ENCODE measurements around the gene TUBA4A. TPM values are rescaled to one million over a fixed set of nuclear protein-coding genes. Genes with fewer than 3 reads are reported as not detected.
"Not testable (repeated sequence)": the region's sequence is repeated elsewhere in the genome, so short reads cannot be mapped to it uniquely, and the experiment has no call there.

The TUBA4A gene
- total RNA-seq, 1 donor from 2014 or later, result 35.0 TPM

DNA sequence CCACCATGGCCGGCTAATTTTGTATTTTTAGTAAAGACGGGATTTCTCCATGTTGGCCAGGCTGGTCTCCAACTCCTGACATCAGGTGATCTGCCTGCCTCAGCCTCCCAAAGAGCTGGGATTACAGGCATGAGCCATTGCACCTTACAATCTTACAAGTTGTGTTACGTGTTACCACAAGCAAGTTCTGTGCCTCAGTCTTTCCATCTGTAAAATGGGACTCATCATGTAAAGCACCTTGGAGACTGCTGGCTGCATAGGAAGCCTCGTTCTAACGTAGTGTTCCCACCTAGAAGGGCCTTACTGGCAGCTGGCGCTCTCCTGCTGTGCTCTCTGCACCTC, 35.4 kb upstream of the TUBA4A start:
- no peak for DNase-seq
- H3K27me3 ChIP-seq (ENCODE audit: low read depth), result no peaks in the 10 kb centered on the region
- peaks cover 22% of the 10 kb centered on the region for H3K36me3 ChIP-seq
- no peak overlapping the region for H3K27ac ChIP-seq
- TF ChIP-seq, protein P1, sequence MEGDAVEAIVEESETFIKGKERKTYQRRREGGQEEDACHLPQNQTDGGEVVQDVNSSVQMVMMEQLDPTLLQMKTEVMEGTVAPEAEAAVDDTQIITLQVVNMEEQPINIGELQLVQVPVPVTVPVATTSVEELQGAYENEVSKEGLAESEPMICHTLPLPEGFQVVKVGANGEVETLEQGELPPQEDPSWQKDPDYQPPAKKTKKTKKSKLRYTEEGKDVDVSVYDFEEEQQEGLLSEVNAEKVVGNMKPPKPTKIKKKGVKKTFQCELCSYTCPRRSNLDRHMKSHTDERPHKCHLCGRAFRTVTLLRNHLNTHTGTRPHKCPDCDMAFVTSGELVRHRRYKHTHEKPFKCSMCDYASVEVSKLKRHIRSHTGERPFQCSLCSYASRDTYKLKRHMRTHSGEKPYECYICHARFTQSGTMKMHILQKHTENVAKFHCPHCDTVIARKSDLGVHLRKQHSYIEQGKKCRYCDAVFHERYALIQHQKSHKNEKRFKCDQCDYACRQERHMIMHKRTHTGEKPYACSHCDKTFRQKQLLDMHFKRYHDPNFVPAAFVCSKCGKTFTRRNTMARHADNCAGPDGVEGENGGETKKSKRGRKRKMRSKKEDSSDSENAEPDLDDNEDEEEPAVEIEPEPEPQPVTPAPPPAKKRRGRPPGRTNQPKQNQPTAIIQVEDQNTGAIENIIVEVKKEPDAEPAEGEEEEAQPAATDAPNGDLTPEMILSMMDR (IDR thresholded peaks at IDR 0.05), result no peak
- H3K4me1 ChIP-seq, result peaks cover 10% of the 10 kb centered on the region
- intact Hi-C loops (cut with DNase I), result no loop called here
- ATAC-seq, result no peak
- no peak overlapping the region for H3K4me3 ChIP-seq
- H3K9me3 ChIP-seq, result no peaks in the 10 kb centered on the region

DNA sequence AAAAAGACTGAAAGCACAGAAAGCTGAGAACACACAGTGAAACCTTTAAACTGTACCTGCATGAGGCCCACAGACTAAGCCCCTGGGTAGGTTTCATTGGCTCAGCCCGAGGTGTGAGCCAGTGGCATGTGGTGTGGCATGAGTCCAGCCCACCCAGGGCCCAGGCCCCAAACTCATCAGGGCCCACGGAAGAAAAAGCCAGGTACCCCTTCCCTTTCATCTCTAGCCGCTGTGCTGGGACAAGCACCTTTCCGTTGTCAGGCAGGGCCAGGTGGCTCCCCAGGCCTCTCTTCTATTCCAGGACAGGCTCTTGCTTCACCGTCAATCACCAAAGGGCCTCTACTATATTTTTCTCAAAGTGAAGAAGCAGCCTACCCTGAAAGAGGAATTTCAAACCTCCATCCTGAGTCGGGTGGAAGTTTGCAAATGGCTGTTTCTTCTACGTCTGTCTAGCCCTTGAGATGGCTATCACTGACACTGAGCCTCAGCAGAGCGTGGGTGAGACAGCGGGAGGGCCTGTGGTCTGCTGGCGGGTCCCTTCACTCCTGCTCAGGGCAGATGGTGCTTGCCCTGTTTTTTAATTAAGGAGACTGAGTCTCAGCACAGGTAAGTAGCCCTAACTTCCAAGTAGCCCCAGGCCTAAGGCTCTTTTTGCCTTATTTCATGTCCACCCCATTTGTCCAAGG, 34.0 kb upstream of the TUBA4A start:
- Histone ChIP-seq H3K9me3 (no peaks in the 10 kb centered on the region), H3K27me3 (ENCODE audit: low read depth) (no peaks in the 10 kb centered on the region), H3K27ac (no peak overlapping the region), H3K4me1 (peaks cover 7% of the 10 kb centered on the region), H3K36me3 (peaks cover 37% of the 10 kb centered on the region), H3K4me3 (no peak overlapping the region)
- no peak for DNase-seq
- intact Hi-C loops (cut with DNase I), result no loop called here
- TF ChIP-seq, protein P1 (IDR thresholded peaks at IDR 0.05), result no peak
- ATAC-seq, result no peak

DNA sequence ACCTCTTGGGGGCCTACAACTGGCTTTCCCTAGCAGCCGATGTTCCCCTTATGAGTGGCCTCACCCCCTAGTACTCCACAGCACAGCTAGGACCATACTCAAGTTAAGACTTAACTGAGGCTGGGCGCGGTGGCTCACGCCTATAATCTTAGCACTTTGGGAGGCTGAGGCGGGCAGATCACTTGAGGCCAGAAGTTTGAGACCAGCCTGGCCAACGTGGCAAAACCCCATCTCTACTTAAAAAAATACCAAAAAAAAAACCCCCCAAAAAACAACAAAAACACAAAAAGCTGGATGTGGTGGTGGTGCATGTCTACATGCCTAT, 33.4 kb upstream of the TUBA4A start:
- ATAC-seq; H3K9me3 ChIP-seq; H3K4me3 ChIP-seq; H3K27ac ChIP-seq; H3K27me3 ChIP-seq (ENCODE audit: low read depth); H3K4me1 ChIP-seq; intact Hi-C loops (cut with DNase I); DNase-seq: not testable (repeated sequence)
- peaks cover 43% of the 10 kb centered on the region for H3K36me3 ChIP-seq

DNA sequence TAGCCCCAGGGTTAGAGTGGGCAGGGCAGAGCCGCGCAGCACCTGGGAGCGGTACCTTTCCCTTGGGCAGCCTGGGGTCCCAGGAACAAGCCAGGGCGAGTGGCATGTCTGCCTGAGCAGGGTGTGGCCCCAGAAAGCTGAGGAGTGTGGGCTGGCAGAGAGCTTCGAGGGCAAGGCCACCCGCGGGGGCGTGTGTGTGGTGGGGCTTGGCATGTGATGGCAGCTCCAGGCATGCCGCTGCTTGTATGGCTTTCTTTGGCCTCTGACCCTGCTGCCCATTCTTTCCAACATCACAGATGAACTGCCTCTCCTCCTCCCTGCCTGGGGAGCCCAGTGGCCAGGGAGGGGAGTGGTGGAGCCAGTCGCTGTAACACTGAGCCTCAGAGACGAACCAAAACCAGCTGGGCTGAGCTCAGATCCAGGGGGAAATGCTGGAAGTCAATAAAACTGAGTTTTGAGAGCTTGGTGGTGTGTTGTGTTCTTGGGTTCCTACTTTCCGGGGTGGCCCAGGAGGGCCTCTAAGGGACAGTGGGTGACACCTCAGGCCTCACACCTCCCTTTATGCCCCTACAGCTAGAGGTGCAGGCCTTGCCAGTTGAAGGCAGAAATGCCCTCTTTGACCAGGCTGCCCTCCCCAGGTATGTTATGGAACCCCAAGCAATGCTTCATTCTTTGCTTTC, 32.9 kb upstream of the TUBA4A start:
- Histone ChIP-seq H3K36me3 (peaks cover 48% of the 10 kb centered on the region), H3K4me1 (peaks cover 7% of the 10 kb centered on the region), H3K27ac (no peak overlapping the region), H3K9me3 (no peaks in the 10 kb centered on the region), H3K4me3 (no peak overlapping the region), H3K27me3 (ENCODE audit: low read depth) (no peaks in the 10 kb centered on the region)
- DNase-seq (no peak), ATAC-seq (peak in 1 of 2 donors; percentile 8)
- intact Hi-C loops (cut with DNase I), result no loop called here
- TF ChIP-seq, protein P1 (IDR thresholded peaks at IDR 0.05), result no peak

DNA sequence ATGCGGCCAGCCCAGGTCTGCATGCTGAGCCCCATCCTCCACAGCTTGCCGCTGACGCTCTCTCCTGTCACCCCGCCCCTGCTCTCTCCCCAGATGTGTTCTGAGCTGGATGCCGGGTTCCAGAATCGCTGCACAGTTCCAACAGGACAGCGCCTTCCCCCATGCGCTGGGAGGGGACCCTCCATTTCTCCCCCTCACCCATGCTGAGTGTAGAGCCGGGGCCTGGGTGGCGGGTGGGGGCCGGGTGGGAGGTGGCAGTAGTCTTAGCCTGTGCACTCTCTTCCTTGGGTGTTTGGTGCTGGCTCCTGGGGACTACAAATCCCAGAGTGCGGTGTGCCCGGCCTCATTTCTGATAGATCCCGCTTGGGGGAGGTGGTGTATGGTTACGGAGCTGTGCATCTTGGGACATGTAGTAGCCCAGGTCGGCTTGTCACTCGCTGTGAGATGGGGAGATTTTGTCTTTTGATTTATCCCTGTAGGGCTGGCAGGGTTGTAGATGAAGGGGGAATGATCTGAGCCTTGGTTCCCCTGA, 32.2 kb upstream of the TUBA4A start:
- H3K36me3 ChIP-seq, result peaks cover 55% of the 10 kb centered on the region
- DNase-seq, result no peak

More for the DNA sequence above, 32.2 kb upstream of the TUBA4A start:
- ATAC-seq, result peak in 1 of 2 donors; percentile 4
- Histone ChIP-seq H3K4me3 (no peak overlapping the region), H3K9me3 (no peaks in the 10 kb centered on the region), H3K27me3 (ENCODE audit: low read depth) (no peaks in the 10 kb centered on the region), H3K4me1 (peaks cover 7% of the 10 kb centered on the region), H3K27ac (no peak overlapping the region)
- TF ChIP-seq, protein P1 (IDR thresholded peaks at IDR 0.05), result no peak
- intact Hi-C loops (cut with DNase I), result no loop called here
